Retinal pigment epithelial cell (primary cell): Measurements from ENCODE around the gene DES.

Source experiments
- DNase-seq: peaks from one replicate; pipeline ENCODE4 v3.0.0-alpha.2; 2010; ENCODE audit warnings: low read depth
- H3K4me3 ChIP-seq: 2 replicates; pipeline ENCODE4 v1.5.1; 2011; ENCODE audit warnings: mild to moderate bottlenecking, low read length, control low read depth, moderate library complexity
- TF ChIP-seq, protein P1 (sequence below): conservative IDR thresholded peaks from 2 replicates; pipeline ENCODE4 v1.5.1; 2011; ENCODE audit warnings: low read depth, low read length, control low read depth, inconsistent platforms

Gene DES

DNA sequence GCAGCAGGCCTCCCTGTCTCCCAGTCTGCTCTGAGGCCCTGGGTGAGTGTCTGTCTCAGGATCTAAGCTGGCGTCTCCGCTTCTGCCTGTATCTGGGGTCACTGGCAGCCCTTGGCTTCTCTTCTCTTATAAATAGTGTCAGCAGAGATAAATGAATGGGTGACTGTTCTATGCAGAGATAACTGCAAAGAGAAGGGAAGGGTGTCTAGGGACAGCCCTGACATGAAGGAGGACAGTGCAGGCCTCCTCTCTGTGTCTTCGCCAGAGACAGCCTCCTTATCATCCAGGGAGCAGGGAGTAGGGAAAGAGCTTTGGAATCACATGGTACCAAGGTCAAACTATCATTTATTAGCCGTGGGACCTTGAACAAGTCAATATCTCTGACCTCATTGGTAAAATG lies 52.3 kb downstream of the DES start:
- no peak for DNase-seq
- TF ChIP-seq, protein P1, sequence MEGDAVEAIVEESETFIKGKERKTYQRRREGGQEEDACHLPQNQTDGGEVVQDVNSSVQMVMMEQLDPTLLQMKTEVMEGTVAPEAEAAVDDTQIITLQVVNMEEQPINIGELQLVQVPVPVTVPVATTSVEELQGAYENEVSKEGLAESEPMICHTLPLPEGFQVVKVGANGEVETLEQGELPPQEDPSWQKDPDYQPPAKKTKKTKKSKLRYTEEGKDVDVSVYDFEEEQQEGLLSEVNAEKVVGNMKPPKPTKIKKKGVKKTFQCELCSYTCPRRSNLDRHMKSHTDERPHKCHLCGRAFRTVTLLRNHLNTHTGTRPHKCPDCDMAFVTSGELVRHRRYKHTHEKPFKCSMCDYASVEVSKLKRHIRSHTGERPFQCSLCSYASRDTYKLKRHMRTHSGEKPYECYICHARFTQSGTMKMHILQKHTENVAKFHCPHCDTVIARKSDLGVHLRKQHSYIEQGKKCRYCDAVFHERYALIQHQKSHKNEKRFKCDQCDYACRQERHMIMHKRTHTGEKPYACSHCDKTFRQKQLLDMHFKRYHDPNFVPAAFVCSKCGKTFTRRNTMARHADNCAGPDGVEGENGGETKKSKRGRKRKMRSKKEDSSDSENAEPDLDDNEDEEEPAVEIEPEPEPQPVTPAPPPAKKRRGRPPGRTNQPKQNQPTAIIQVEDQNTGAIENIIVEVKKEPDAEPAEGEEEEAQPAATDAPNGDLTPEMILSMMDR, result no peak
- no peak overlapping the region for H3K4me3 ChIP-seq

DNA sequence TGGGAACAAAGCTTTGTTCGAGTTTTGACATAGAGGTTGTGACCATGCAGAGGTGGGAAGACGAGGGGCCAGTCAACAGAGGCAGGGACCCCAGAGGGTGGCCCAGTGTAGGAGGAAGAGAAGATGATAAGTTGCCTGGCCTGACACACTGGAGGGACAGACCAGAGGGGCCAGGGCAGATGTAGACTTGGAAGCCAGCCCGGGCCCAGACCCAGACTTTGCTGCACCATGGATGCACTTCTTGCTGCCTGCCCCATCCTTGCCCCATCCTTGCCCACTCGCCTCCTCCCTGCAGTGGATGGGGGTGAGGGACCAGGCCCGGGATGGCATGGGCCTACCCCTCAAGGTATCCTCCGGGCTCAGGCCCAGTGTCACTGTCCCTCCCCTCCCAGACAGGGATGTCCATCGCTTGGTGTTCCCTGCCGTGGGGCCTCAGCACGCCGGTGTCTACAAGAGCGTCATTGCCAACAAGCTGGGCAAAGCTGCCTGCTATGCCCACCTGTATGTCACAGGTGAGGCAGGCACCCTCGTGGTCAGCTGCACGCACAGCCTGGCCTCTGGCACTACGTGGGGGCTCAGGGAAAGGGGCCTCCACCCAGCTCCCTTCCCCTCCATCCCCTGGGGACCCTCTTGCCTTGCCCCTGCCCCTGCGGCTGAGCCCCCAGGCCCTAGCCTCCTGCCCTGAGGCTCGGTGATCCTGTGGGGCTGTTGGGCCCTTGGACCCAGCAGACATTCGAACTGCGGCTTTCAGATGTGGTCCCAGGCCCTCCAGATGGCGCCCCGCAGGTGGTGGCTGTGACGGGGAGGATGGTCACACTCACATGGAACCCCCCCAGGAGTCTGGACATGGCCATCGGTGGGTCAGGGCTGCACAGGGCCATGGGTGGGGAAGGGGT lies 53.5 kb downstream of the DES start:
- H3K4me3 ChIP-seq, result no peak overlapping the region
- DNase-seq, result no peak
- TF ChIP-seq, protein P1, result no peak

DNA sequence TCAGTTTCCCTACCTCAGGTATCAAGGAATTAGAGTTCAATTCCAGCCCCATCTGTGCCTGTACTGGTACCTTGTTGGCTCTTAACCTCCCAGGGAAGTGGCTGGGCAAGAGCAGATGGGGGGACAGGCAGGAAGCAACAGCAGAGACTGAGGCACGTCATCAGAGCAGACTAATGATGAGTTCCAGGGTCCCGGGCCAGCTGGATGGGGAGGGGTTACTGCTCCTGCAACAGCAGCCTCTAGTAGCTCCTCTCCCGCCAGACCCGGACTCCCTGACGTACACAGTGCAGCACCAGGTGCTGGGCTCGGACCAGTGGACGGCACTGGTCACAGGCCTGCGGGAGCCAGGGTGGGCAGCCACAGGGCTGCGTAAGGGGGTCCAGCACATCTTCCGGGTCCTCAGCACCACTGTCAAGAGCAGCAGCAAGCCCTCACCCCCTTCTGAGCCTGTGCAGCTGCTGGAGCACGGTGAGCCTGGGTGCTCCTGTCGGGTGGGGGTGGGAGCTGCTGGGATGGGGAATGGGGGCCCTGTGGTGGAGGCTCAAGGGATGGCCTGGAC lies 54.5 kb downstream of the DES start:
- DNase-seq, result no peak
- H3K4me3 ChIP-seq, result no peak overlapping the region
- TF ChIP-seq, protein P1, result no peak

DNA sequence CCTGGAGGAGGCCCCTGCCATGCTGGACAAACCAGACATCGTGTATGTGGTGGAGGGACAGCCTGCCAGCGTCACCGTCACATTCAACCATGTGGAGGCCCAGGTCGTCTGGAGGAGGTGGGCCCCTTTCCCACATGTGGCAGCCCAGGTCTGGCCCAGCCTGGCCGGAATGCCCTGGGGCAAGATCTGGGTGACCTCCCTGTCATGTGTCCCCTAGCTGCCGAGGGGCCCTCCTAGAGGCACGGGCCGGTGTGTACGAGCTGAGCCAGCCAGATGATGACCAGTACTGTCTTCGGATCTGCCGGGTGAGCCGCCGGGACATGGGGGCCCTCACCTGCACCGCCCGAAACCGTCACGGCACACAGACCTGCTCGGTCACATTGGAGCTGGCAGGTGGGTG lies 55.3 kb downstream of the DES start:
- no peak overlapping the region for H3K4me3 ChIP-seq
- TF ChIP-seq, protein P1, result no peak
- DNase-seq, result no peak

DNA sequence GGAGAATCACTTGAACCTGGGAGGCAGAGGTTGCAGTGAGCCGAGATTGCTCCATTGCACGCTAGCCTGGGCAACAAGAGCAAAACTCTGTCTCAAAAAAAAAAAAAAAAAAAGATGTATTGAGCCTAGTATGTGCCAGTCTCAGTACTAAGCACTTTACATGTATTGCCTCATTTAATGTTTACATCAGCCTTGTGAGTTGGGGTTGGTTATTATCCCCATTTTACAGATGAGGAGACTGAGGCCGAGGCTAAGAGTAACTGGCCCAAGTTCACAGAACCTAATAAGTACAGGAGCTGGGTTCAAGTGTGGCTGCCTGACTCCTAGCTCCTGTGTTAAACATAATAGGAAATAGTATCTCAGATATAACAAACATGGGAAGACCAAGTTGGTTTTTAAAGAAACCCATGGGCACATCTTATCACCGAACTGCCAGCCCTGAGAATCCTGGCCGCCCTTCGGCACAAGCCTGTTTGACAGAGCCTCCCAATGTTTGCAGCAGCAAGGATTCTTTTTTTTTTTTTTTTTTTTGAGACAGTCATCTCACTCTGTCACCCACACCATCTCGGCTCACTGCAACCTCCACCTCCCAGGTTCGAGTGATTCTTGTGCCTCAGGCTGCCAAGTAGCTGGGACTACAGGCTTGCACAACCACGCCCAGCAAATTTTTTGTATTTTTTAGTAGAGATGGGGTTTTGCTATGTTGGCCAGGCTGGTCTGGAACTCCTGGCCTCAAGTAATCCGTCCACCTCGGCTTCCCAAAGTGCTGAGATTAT lies 56.3 kb downstream of the DES start:
- TF ChIP-seq, protein P1, result no peak
- no peak for DNase-seq
- no peak overlapping the region for H3K4me3 ChIP-seq

DNA sequence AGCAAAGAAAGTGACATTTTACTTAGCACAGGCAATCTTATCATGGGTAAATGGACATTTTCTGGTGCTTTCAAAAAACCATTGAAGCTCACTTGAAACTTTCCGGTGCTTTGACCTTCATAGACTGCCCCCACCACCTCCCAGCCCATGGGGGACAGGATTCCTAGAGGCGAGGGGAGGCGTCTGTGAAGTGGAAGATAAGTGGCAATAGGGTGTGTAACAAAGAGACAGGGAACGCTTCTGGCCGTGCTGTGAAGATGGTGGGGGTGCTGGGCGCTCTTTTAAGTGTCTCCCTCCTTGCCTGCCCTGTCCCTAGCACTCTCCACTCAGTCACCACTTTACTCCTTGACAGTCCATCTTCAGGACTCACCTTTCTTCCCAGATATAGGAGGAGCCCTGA lies 57.1 kb downstream of the DES start:
- H3K4me3 ChIP-seq, result no peak overlapping the region
- no peak for DNase-seq
- TF ChIP-seq, protein P1, result no peak
